COLO668 (cell line): Measurements from ENCODE around the gene SPIRE2.
A peak's percentile ranks its signal among the peaks of the same experiment; 100 is the strongest.
"Not testable (repeated sequence)": the region's sequence is repeated elsewhere in the genome, so short reads cannot be mapped to it uniquely, and the experiment has no call there.

Source experiments
- DNase-seq: peaks from one replicate; lab custom pipeline; 2025; ENCODE audit not compliant: unreplicated experiment; lab: John Stamatoyannopoulos, UW

Gene SPIRE2

DNA sequence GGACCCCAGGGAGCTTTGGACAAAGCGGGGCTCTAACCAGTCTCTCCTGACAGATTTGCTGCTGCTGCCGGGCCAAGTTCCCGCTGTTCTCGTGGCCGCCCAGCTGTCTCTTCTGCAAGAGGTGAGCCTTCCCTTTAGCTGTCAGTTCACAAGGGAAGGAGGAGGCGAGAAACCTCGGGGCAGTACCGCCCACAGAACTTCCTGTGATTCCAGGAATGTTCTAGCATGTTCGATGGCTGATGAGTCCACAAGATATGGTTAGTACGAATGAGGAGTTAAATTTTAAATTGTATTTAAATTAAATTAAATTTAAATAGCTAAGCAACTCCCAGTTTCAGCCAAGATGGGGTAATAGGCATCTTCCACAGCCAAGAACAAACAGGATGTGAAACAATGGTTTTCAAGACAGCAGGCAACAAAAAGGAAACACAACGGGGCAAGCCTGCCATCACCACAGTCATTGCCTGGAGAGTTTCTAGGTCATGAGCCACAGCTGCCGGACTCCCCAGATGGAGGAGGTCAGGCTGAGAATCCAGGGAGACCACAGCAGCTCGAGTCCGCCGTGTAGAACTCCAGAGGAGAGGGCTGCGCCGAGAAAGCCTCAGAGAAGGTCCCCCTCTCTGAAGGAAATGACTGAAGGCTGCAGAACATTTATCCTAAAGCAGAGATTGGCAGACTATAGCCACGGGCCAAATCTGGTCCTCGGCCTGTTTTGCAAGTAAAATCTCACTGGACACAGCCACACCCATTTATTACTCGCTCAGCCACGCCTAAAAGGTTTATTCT lies 35.7 kb downstream of the SPIRE2 start:
- DNase-seq: no peak

DNA sequence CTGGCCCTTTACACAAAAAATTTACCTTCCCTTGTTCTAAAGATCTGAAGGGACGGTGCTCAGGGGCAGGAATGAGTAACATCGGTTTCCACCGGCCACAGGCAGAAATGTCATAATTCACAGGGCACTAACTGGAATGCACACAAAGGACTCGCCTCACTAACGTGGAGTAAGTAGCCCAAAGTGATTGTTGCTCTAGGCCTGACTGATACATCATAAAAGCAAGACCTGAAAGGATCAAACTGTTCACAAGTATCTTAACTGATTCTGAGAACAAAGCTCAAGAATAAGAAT lies 36.2 kb downstream of the SPIRE2 start:
- DNase-seq: no peak

DNA sequence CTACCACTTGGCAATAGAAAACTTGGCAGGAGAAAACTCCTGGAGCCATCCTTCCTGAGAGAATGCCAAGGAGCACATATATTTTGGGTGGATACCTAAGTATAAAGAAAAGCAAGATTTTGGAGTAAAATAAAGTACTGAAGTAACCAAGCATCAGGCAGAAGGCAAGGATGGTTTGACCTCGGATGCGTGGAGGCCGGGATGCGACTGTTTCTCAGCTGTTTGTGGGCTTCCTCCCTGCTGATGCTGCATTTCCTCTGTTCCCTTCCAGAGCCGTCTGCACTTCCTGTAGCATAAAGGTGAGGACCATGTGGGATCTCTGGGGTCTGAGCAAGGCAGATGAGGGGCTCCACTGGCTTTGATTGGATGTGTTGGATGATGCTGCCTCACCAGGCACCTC lies 39.6 kb downstream of the SPIRE2 start:
- DNase-seq: no peak

DNA sequence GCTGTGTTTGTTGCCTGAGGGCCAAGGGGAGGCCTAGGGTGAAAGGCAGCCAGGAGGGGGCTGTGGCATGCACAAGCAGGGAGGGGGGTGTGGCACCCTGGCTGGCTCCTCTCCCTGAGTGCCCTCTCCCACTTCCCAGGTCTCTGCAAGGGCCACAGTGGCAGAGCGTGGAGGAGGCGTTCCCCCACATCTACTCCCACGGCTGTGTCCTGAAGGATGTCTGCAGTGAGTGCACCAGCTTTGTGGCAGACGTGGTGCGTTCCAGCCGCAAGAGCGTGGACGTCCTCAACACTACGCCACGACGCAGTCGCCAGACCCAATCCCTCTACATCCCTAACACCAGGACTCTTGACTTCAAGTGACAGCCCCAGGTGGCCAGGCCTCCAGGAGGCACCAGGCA lies 41.6 kb downstream of the SPIRE2 start:
- no peak for DNase-seq

DNA sequence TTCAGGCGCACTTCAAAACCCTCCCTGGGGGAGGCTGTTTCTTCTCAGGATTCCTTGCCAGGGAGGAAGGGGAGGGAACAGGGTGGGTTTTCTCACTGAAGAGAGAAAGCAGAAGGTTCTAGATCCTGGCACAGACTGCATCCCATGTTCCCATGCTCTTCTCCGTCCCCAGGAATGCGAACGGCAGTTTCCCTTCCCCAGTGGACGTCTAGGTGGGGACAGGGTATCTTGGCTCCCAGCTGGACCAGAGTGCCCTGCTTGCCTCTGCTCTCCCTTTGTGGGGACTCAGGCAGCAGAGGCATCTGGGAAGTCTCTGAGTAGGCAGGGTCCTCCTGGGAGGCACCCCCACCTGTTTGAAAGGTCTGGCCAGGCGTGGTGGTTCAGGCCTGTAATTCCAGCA lies 42.2 kb downstream of the SPIRE2 start:
- DNase-seq: no peak

DNA sequence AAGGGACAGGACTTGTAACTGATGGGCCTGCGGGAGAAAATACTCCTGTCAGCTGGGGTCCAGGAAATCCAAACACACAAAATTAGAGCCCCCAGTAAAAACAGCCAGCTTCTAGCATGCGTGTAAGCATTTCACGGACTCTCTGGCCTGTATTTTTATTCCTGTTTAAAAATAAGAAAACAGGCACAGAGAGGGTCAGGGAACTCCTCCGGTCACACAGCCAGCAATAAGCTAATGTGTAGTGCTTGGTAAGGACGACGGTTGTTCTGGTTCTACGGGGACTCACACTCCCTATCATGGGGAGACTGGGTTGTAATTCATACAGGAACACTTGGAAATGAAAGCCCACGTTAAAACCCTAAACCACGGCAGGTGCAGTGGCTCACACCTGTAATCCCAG lies 43.6 kb downstream of the SPIRE2 start:
- no peak for DNase-seq

DNA sequence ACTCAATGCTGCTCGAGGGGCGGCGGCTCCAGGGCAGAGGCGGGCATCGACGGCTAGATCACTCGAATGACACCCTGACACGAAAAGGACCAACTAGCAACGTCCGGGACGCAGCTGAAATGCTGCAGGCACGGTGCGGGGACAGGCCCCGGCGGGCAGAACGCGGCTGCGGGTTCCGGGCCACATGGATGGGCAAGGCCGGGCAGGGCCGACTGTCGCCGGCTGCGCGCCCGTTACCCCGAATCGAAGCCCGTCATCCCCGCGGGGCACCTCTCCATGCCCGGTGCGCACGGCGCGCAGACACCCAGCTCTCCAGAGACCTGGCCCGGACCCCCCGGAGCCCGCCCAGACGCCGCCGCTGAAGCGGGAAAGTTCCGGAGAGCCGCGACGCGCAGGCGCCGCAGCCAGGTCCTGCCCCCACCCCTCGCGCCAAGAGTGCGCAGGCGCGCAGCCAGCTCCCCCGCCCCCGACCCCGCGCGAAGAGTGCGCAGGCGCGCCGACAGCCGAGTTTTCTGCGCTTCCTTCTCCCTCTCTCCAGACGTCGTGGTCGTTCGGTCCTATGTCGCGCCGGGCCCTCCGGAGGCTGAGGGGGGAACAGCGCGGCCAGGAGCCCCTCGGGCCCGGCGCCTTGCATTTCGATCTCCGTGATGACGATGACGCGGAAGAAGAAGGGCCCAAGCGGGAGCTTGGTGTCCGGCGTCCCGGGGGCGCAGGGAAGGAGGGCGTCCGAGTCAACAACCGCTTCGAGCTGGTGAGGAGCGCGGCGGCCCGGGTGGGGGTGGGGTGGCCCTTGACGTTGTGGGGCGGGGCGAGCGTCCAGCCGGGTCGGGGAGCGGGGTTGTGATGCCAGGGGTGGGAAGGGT lies 45.1 kb downstream of the SPIRE2 start, which contains the start of gene TCF25:
Gene TCF25 (plus strand): TSS at position 484 of the 863 bp plus-strand sequence. CDS start 76 bp downstream, at position 560.
- peak; percentile 92 for DNase-seq

DNA sequence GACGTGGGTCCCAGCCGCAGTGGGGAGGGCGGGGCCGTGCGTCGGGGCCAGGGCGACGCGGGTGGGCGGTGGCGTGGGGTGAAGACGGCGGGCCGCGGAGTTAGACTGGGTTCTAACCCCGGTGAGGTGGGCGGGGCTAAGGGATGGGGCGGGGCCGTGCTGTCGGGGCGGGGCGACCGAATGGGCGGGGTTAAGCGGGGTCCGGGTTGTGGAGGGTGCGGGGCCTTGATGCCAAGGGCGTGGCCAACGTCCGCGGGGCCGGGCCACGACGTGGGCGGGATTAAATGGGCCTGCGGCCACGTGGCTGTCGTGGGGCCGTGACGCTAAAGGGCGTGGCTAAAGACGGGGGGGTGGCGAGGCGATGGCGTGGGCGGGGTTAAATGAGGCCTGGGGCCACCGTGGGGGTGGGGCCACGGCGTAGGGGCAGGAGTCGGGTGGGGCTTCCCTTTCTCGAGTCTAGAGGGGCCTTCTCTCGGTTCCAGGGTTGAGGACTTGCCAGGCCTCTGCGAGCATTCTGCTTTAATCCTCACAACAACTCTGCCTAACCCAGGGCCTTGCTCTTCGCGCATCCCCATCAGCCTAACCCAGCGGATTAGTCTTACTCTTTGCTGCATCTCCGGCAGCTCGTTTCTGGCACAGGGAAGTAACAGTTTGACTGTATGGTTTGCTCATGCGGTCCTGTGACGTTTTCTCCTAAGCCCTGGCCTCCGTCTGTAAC lies 45.9 kb downstream of the SPIRE2 start:
- DNase-seq: peak; percentile 94

DNA sequence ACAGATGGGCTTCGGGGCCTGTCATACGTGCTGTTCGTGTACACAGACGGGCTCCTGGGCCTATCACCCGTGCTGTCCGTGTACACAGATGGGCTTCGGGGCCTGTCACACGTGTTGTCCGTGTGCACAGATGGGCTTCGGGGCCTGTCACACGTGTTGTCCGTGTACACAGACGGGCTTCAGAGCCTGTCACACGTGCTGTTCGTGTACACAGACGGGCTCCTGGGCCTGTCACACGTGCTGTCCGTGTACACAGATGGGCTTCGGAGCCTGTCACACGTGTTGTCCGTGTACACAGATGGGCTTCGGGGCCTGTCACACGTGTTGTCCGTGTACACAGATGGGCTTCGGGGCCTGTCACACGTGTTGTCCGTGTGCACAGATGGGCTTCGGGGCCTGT lies 50.8 kb downstream of the SPIRE2 start:
- not testable (repeated sequence) for DNase-seq

DNA sequence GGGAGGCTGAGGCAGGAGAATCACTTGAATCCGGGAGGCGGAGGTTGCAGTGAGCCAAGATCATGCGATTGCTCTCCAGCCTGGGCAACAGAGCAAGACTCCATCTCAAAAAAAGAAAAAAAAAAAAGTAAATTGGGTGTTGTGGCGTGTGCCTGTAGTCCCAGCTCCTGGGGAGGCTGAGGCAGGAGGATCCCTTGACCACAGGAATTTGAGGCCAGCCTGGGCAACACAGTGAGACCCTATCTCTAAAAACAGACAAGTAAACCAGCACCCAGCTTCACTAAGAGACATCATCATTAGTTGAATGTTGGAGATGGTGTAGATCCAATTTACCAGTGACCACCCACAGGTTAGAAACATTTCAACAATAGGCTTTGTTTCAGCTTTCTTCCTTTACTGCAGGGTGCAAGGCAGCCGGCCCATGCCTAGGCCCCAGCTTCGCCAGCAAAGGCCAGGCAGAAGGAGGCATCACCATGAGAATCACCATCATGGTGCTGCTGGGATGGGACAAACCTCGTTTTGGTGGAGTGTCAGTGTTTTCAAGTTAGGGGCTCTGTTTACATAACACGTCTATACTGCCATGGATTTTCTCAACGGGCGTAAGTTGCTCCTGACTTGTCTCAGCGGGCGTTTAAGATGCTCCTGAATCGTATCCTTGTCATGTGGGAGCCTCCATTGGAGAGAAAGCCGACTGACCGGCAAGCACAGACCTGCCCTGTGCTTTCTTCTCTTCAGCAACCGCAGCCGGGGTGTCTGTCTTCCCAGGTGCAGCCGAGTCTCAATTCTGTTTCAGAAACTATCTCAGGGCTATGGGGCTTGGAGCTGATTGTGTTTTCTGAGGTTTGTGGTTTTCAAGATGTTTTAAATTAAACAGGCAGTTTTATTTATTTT lies 52.4 kb downstream of the SPIRE2 start:
- DNase-seq: no peak

DNA sequence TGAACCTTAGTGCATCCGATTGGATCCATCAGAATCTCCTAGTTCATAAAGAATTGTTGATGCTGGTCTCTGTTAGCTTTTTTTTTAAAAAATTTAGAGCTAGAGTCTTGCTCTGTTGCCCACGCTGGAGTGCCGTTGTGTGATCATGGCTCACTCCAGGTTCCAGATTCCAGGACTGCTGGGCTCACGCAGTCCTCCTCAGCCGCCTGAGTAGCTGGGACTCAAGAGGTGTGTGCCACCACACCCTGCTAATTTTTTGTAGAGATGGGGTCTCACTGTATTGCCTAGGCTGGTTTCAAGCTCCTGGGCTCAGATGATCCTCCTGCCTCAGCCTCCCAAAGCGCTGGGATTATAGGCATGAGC lies 53.1 kb downstream of the SPIRE2 start:
- no peak for DNase-seq

DNA sequence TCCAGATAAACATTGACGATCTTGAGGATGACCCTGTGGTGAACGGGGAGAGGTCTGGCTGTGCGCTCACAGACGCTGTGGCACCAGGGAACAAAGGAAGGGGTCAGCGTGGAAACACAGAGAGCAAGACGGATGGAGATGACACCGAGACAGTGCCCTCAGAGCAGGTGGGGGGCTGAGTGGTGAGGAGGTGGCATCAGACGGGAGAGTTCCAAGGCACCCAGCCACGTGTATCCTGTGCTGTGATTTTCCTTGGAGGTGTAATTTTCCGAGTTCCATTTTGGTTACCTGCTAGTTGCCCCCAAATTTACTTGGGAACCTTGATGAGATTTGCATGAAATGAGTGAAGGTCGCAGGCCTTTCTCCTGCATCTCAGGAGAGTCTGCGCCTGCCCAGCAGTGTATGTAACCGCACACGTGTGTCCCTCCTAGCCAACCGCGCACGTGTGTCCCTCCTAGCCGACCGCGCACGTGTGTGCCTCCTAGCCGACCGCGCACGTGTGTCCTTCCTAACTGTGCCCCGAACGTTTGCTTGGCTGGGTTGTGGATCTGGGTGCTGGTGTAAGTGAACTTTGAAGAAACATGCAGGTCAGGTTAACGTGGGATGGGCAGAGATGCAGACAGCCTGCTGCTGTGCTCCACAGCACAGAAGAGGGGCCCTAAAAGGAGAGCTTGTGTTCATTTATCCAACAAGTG lies 55.2 kb downstream of the SPIRE2 start:
- no peak for DNase-seq

DNA sequence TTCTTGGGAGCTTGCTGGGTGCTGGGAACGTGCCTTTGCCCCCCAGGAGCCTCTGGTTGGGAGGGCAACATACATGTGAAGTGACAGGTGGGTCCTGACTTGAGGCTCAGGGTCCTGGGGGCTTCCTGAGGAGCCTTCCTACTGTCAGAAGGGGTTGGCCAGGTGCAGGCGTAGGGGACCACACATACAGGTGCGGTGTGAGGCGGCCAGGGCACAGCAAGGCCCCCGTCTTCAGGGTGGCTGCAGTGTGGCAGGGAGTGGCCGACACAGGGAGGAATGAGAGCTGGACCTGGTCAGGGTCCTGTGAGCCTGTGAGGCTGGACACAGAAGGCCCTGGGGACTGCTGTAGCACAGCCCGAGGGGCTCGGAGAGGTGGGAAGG lies 55.8 kb downstream of the SPIRE2 start:
- no peak for DNase-seq

DNA sequence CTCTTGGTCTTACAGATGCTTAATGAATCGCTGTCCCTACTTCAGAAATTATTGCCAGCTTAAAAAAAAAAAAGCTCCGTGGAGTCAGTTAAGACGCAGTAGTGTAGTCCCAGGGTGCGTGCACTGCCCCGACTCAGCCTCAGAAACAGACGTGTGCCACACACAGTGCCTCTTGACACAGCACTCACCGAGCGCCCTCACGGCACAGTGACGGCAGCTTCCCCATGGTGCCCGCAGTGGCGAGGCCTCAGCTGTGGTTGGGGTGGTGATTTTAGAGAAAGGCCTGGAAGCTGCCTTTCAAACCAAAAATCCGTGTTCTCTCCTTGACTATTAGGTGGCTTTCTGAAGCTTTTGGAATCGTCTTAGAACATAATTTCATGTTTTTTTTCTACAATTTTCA lies 59.0 kb downstream of the SPIRE2 start:
- DNase-seq: no peak

DNA sequence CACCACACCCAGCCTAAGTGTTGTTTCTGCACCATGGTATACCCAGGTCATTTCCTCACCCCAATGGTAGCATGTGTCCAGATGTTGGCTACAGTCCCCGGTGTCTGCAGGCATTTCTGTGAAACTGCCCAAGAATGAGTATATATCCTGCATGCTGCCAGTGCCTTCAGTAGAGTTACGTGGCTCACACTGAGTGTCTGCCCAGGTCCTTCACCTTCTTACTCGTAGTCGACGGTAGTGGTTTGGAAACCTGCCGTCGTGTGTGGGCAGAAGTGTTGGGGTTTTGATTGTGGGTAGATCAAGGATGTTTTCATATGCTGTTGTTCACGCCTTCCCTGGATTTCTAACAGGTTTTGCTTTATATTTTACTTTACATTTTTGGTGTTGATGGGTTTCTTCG lies 61.9 kb downstream of the SPIRE2 start:
- DNase-seq: no peak

DNA sequence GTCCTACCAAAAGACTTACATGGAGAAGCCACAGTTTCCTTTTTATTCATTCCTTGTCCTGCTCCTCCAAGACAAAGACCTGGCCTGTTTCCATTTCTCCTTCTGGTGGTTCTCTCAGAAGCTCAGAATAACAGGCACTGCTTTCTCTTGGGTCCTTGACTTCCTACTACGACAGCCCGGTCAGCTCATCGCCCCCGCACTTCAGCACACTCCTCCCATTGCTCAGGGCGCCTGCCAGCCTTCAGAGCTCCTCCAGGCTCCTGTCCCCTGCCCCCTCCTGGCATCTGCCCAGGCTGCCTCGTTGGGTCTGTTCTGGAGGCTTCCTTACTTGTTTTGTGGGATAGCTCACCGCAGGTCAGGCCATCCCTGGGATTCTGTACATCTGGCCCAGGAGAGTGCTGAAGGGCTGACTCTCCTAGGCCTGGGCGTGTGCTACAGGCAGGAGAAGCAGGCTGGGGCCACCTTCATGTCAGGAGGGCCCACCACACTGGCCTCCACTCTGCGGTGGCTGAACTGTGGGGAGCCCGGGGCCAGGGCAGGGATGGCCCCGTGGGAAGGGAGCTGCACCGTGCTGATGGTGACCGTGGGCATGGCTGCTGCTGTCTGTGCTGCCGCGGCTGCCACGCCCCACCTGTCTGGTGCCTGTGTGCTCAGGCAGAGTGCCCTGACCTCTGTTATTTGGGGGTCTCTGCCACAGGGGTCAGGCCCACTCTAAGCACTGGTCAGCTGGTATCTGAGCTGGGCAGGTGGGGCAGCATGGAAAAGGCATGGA lies 62.8 kb downstream of the SPIRE2 start:
- no peak for DNase-seq

DNA sequence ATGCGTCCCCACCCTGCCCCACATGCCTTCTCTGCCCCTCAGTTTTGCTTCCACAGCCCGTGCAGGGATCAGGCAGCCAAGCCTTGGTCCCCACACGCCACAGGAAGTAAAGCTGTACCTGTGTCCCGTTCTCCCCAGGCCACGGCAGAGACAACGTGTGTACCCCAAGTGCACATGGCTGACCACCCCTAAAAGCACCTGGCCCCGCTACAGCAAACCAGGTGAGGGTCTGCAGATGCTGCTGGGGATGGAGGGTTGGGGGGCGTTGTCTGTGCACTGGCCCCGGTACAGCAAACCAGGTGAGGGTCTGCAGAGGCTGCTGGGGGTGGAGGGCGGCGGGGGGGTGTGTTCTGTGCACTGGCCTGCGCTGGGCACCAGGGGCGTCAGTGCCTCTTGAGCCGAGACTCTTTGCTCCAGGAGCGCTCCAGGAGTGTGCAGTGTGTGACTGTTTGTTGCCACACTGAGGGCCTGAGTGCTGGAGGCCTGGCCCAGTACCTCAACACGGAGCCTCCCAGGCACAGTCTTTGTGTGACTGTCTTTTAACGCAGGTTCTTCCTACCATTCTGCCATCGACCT lies 63.9 kb downstream of the SPIRE2 start:
- DNase-seq: no peak

DNA sequence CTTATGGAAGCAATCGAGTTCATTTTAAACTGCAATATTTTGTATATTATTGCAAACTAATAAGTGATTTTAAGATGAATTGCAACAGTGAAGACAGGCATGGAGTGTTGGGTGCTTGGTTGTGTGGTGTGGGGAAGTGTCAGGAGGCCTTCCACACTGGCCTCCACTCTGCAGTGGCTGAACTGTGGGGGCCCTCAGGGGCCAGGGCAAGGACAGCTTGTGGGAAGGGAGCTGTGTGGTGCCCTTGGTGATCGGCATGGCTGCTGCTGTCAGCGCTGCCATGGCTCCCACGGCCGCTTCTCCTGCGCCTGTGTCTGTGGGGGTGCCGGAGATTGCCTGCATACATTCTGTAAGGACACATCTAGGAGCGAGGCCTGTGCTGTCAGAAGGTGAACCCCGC lies 64.4 kb downstream of the SPIRE2 start:
- no peak for DNase-seq
